EL (cell line): ENCODE measurements around the gene GABRQ.
"Not testable (repeated sequence)": the region's sequence is repeated elsewhere in the genome, so short reads cannot be mapped to it uniquely, and the experiment has no call there.

Source experiments
- DNase-seq: peaks from one replicate; pipeline ENCODE4 v3.0.0-alpha.2; 2016

The GABRQ gene

GRCh38 chrX:152663086-152663485, 25.4 kb downstream of the GABRQ start:
- no peak for DNase-seq

GRCh38 chrX:152674135-152674534, 36.4 kb downstream of the GABRQ start:
- DNase-seq = no peak

- not testable (repeated sequence) for DNase-seq
Measured at GRCh38 chrX:152674652-152675051, 37.0 kb downstream of the GABRQ start.

DNA sequence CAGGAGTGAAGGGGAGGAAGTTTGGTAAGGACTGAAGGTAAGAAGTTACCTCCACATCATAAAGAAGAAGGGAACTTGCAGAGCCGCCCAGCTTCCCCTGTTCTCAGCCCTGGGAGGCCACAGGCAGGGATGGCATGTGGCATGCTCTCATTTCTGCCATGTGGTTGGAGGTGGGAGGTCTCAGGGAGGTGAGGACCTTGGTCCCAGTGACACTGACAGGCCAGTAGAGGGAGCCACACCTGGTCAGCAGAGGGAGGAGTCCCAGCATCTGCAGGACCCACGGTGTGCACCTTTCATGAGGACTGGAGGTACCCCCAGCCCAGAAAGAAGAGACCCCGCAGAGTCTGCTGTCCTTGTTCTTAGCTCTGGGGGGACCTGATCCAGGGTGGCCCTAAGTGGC, 43.3 kb downstream of the GABRQ start:
- not testable (repeated sequence) for DNase-seq

GRCh38 chrX:152697952-152698931, 60.5 kb downstream of the GABRQ start, which contains the start of gene MAGEA3:
TSS of gene MAGEA3 (plus strand) at chrX:152698794. CDS start at chrX:152700833, 2,039 bp downstream.
- not testable (repeated sequence) for DNase-seq

DNA sequence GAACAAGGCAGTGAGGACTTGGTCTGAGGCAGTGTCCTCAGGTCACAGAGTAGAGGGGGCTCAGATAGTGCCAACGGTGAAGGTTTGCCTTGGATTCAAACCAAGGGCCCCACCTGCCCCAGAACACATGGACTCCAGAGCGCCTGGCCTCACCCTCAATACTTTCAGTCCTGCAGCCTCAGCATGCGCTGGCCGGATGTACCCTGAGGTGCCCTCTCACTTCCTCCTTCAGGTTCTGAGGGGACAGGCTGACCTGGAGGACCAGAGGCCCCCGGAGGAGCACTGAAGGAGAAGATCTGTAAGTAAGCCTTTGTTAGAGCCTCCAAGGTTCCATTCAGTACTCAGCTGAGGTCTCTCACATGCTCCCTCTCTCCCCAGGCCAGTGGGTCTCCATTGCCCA, 62.7 kb downstream of the GABRQ start:
- not testable (repeated sequence) for DNase-seq

GRCh38 chrX:152706500-152706899, 68.8 kb downstream of the GABRQ start:
- DNase-seq = not testable (repeated sequence)
